Liver (tissue), 3 donors: Measurements from ENCODE around the gene NSL1.

Experiments
- ATF3 ChIP-seq: IDR thresholded peaks from 2 replicates; pipeline ENCODE4 v1.6.1; 2016; ENCODE audit warnings: antibody characterized with exemption
- CTCF ChIP-seq: fragments of 150-350 bp; IDR thresholded peaks from 2 replicates; pipeline ENCODE4 v1.5.1; 2017; ENCODE audit warnings: improper control_type of control experiment, low read depth, low read length; ENCODE audit not compliant: missing input control
- EGR1 ChIP-seq, 2 donors: IDR thresholded peaks; 2 replicates each; pipeline ENCODE4 v1.6.1; 2016 to 2018; ENCODE audit warnings: antibody characterized with exemption in 2 of 2, low read depth in 2 of 2
- FOXA1 ChIP-seq: IDR thresholded peaks from 2 replicates; pipeline ENCODE4 v1.6.1; 2016; ENCODE audit warnings: antibody characterized with exemption
- GABPA ChIP-seq, 2 donors: IDR thresholded peaks in 1 of 2; conservative IDR thresholded peaks in 1 of 2; 2 replicates each; pipeline ENCODE4 v1.6.1; 2016; ENCODE audit warnings: antibody characterized with exemption in 2 of 2, mild to moderate bottlenecking in 1 of 2, moderate library complexity in 1 of 2
- JUND ChIP-seq, 2 donors: IDR thresholded peaks; 2 replicates each; pipeline ENCODE4 v1.6.1; 2016; ENCODE audit warnings: antibody characterized with exemption in 2 of 2
- MAX ChIP-seq: IDR thresholded peaks from 2 replicates; pipeline ENCODE4 v1.6.1; 2016; ENCODE audit warnings: antibody characterized with exemption
- RAD21 ChIP-seq, 2 donors: IDR thresholded peaks; 2 replicates each; pipeline ENCODE4 v1.6.1; 2016; ENCODE audit warnings: antibody characterized with exemption in 2 of 2, mild to moderate bottlenecking in 2 of 2
- REST ChIP-seq: IDR thresholded peaks from 2 replicates; pipeline ENCODE4 v1.6.1; 2016; ENCODE audit warnings: antibody characterized with exemption, mild to moderate bottlenecking
- RXRA ChIP-seq, 2 donors: IDR thresholded peaks; 2 replicates each; pipeline ENCODE4 v1.6.1; 2017 to 2018; ENCODE audit warnings: antibody characterized with exemption in 2 of 2, mild to moderate bottlenecking in 1 of 2
- SP1 ChIP-seq: IDR thresholded peaks from 2 replicates; pipeline ENCODE4 v1.6.1; 2018; ENCODE audit warnings: antibody characterized with exemption, mild to moderate bottlenecking
- TAF1 ChIP-seq: conservative IDR thresholded peaks from 2 replicates; pipeline ENCODE4 v1.6.1; 2016; ENCODE audit warnings: antibody characterized with exemption, mild to moderate bottlenecking
- YY1 ChIP-seq: IDR thresholded peaks from 2 replicates; pipeline ENCODE4 v1.6.1; 2016; ENCODE audit warnings: antibody characterized with exemption, mild to moderate bottlenecking
- ZBTB33 ChIP-seq: IDR thresholded peaks from 2 replicates; pipeline ENCODE4 v1.6.1; 2016; ENCODE audit warnings: antibody characterized with exemption
- donor health status: healthy.
- donor health status: healthy.

- no peak for TF ChIP-seq CTCF
- TF ChIP-seq TAF1 = no peak
- no peak for TF ChIP-seq EGR1 (IDR thresholded peaks at IDR 0.05; ENCODE audit: low read depth in 2 of 2)
- no peak for TF ChIP-seq ATF3
- no peak for TF ChIP-seq MAX
- no peak for TF ChIP-seq JUND (IDR thresholded peaks at IDR 0.05)
- no peak for TF ChIP-seq YY1
- no peak for TF ChIP-seq GABPA (IDR thresholded peaks at IDR 0.05 in 1 of 2, conservative IDR thresholded peaks at IDR 0.05 in 1 of 2)
- TF ChIP-seq FOXA1 = no peak
- no peak for TF ChIP-seq RXRA (IDR thresholded peaks at IDR 0.05)
- no peak for TF ChIP-seq RAD21 (IDR thresholded peaks at IDR 0.05)
- TF ChIP-seq ZBTB33 = no peak
- no peak for TF ChIP-seq REST
- TF ChIP-seq SP1 = no peak
Observed at GRCh38 chr1:212825798-212826452, 34.3 kb upstream of the NSL1 start.
